HepG2 (cell line): ENCODE results near the gene TNFAIP6. TPM values are rescaled to one million over a fixed set of nuclear protein-coding genes. Genes with fewer than 3 reads are reported as not detected.
A peak's percentile ranks its signal among the peaks of the same experiment; 100 is the strongest.

ENCODE experiments used
- ATAC-seq: fragments of 200-7000 bp; cut with Tn5 transposase; 3 replicates; pipeline ENCODE4 v1.9.1; 2020; ENCODE audit warnings: mild to moderate bottlenecking, moderate library complexity
- BruUV-seq: library from RNA; stranded (reverse); fragments of 400-500 nt; replicated peaks from 2 replicates; lab custom pipeline; 2021; lab: Mats Ljungman, UMichigan
- CTCF ChIA-PET: fragments of 300-600 bp; formaldehyde crosslinking; extraction: SDS; loops from one replicate; lab custom pipeline; 2021; ENCODE audit warnings: low total read pairs, inconsistent platforms, low intra/inter-chr PET ratio; lab: Yijun Ruan, JAX
- POLR2A ChIA-PET: fragments of 350-600 bp; sonication (Branson Sonifier 250); formaldehyde crosslinking; loops from one replicate; lab custom pipeline; 2020; ENCODE audit warnings: antibody characterized with exemption, inconsistent platforms; lab: Yijun Ruan, JAX
- DNase-seq: peaks from one replicate; pipeline ENCODE4 v3.0.0-alpha.2; 2015; ENCODE audit warnings: low spot score
- FAIRE-seq: peaks from 3 replicates; lab custom pipeline; 2011; peaks lifted over from hg19 to GRCh38; lab: Jason Lieb, UNC
- H2AFZ ChIP-seq: one replicate; pipeline ENCODE4 v1.6.1; 2011; ENCODE audit warnings: low read length, inconsistent platforms
- H3K27ac ChIP-seq: fragments of 300-600 bp; 3 replicates; pipeline ENCODE4 v1.8.0; 2011; ENCODE audit warnings: mixed run types, mild to moderate bottlenecking, mixed read lengths, low read length, inconsistent platforms; ENCODE audit not compliant: insufficient read depth; ENCODE audit errors: extremely low read length
- H3K27me3 ChIP-seq, 2 experiments: fragments of 200-600 bp in 1 of 2; 2 replicates in 1 of 2; 3 replicates in 1 of 2; pipeline versions ENCODE4 v1.6.0 to v1.8.0; 2011; ENCODE audit warnings: low read length in 2 of 2, mild to moderate bottlenecking in 2 of 2, moderate library complexity in 2 of 2, inconsistent platforms in 1 of 2; ENCODE audit not compliant: insufficient read depth in 2 of 2, control insufficient read depth in 1 of 2
- H3K36me3 ChIP-seq, 2 experiments: fragments of 200-600 bp in 1 of 2; replicated peaks in 1 of 2; 2 replicates in 1 of 2; 3 replicates in 1 of 2; pipeline versions ENCODE4 v1.5.1 to v1.8.0; 2011; ENCODE audit warnings: low read length in 2 of 2, inconsistent platforms in 1 of 2; ENCODE audit not compliant: insufficient read depth in 2 of 2, control insufficient read depth in 1 of 2
- H3K4me1 ChIP-seq: 2 replicates; pipeline ENCODE4 v1.5.1; 2012; ENCODE audit warnings: low read length, inconsistent platforms; ENCODE audit not compliant: insufficient read depth
- H3K4me2 ChIP-seq: 2 replicates; pipeline ENCODE4 v1.6.0; 2011; ENCODE audit warnings: low read depth, low read length, inconsistent platforms
- H3K4me3 ChIP-seq, 3 experiments: fragments of 200-600 bp in 1 of 3; sonication (generic), shearing (Covaris generic) in 1 of 3; replicated peaks in 1 of 3; 2 replicates each; pipeline ENCODE4 v1.5.1; 2011 to 2016; ENCODE audit warnings: low read length in 3 of 3, inconsistent platforms in 2 of 3, low read depth in 2 of 3, mild to moderate bottlenecking in 2 of 3, control low read depth in 1 of 3, mixed read lengths in 1 of 3; ENCODE audit not compliant: insufficient read depth in 1 of 3
- H3K79me2 ChIP-seq: one replicate; pipeline ENCODE4 v1.6.1; 2011; ENCODE audit warnings: low read length, inconsistent platforms; ENCODE audit not compliant: insufficient read depth
- H3K9ac ChIP-seq: 2 replicates; pipeline ENCODE4 v1.6.0; 2011; ENCODE audit warnings: mild to moderate bottlenecking, low read depth, low read length, inconsistent platforms; ENCODE audit not compliant: insufficient read depth
- H3K9me3 ChIP-seq: 2 replicates; pipeline ENCODE4 v1.5.1; 2012; ENCODE audit warnings: mild to moderate bottlenecking, low read length
- H4K20me1 ChIP-seq: 2 replicates; pipeline ENCODE4 v1.6.0; 2011; ENCODE audit warnings: inconsistent platforms, mild to moderate bottlenecking, low read length, moderate library complexity; ENCODE audit not compliant: insufficient read depth
- CEBPB ChIP-seq: IDR thresholded peaks from 2 replicates; pipeline ENCODE4 v1.6.1; 2011; ENCODE audit warnings: low read depth, low read length, improper control_type of control experiment, borderline replicate concordance
- FOXA3 ChIP-seq: IDR thresholded peaks from 2 replicates; pipeline ENCODE4 v1.6.1; 2016; ENCODE audit warnings: missing genetic modification reagents, missing compliant biosample characterization
- GFI1 ChIP-seq: sonication (generic); formaldehyde crosslinking; IDR thresholded peaks from 2 replicates; pipeline ENCODE4 v1.5.0; 2020; ENCODE audit warnings: missing genetic modification reagents, mild to moderate bottlenecking, borderline replicate concordance
- KLF15 ChIP-seq: sonication (generic); formaldehyde crosslinking; IDR thresholded peaks from 2 replicates; pipeline ENCODE4 v1.8.1; 2023; ENCODE audit warnings: borderline replicate concordance, mild to moderate bottlenecking, inconsistent platforms, missing genetic modification reagents, mixed read lengths
- SMAD9 ChIP-seq: sonication (generic); formaldehyde crosslinking; IDR thresholded peaks from 2 replicates; pipeline ENCODE4 v1.5.1; 2020; ENCODE audit warnings: mild to moderate bottlenecking, missing genetic modification reagents
- ZNF235 ChIP-seq: sonication (generic); formaldehyde crosslinking; IDR thresholded peaks from 2 replicates; pipeline ENCODE4 v1.8.1; 2023; ENCODE audit warnings: mild to moderate bottlenecking, missing genetic modification reagents, borderline replicate concordance
- ZNF274 ChIP-seq: sonication (generic); formaldehyde crosslinking; IDR thresholded peaks from 2 replicates; pipeline ENCODE4 v1.5.1; 2020; ENCODE audit warnings: mild to moderate bottlenecking, missing genetic modification reagents
- ZNF343 ChIP-seq: sonication (generic); formaldehyde crosslinking; IDR thresholded peaks from 2 replicates; pipeline ENCODE4 v1.4.0; 2020; ENCODE audit warnings: mild to moderate bottlenecking, missing genetic modification reagents
- WGBS: methylation state at CpG from one replicate; pipeline ENCODE4 v1.1.6; 2017; ENCODE audit warnings: low lambda C conversion rate; 5-methylcytosine and 5-hydroxymethylcytosine counted together
- in situ Hi-C: cut with HindIII; loops from 2 replicates; pipeline ENCODE4 v1.10.0; 2017; ENCODE audit warnings: low pct_unique_long_range_greater_than_20kb; ENCODE audit not compliant: extremely low pct_ligation_motif_present
- intact Hi-C: fragments of 100-400 bp; cut with micrococcal nuclease; formaldehyde crosslinking; loops from one replicate; pipeline ENCODE4 v1.10.0; 2022; ENCODE audit not compliant: unreplicated experiment
- polyA plus RNA-seq, 8 experiments: library from polyadenylated mRNA; depleted of rRNA in 3 of 8; stranded (reverse) in 7 of 8; unstranded in 1 of 8; fragments of >200 nt; fragmentation: Illumina TruSeq in 4 of 8; extraction: Trizol in 4 of 8; gene quantifications; 2 replicates each; pipeline versions ENCODE4 v1.2.1 to v1.2.3, GENCODE V29; 2011 to 2016; ENCODE audit warnings: low read depth in 4 of 8, missing spikeins in 1 of 8, mixed read lengths in 1 of 8; ENCODE audit not compliant: insufficient read depth in 1 of 8
- total RNA-seq, 5 experiments: library from RNA; depleted of rRNA; stranded (reverse); fragments of >200 nt; fragmentation: Illumina TruSeq; extraction: Trizol; gene quantifications; 2 replicates each; pipeline ENCODE4 v1.2.3, GENCODE V29; 2016; ENCODE audit warnings: low read depth in 1 of 5
- TF ChIP-seq, protein P1 (sequence below): sonication (generic); formaldehyde crosslinking; IDR thresholded peaks from 2 replicates; pipeline ENCODE4 v1.4.0; 2020; ENCODE audit warnings: mild to moderate bottlenecking, missing genetic modification reagents, borderline replicate concordance
- TF ChIP-seq, protein P2 (sequence below), 2 experiments: fragments of 450-650 bp in 1 of 2; sonication (generic) in 1 of 2; formaldehyde crosslinking; IDR thresholded peaks; 2 replicates each; pipeline versions ENCODE4 v1.5.0 to v1.8.0; 2020 to 2022; ENCODE audit warnings: mild to moderate bottlenecking in 1 of 2, missing genetic modification reagents in 1 of 2
- TF ChIP-seq, protein P3 (sequence below): IDR thresholded peaks from 2 replicates; pipeline ENCODE4 v1.6.1; 2016; ENCODE audit warnings: missing compliant biosample characterization, missing genetic modification reagents, borderline replicate concordance

TNFAIP6 gene
- total and polyA plus RNA-seq, 2 of the 13 experiments (the other 11 are each of a cell fraction or from before 2014, with no cell fraction given) = not detected

DNA sequence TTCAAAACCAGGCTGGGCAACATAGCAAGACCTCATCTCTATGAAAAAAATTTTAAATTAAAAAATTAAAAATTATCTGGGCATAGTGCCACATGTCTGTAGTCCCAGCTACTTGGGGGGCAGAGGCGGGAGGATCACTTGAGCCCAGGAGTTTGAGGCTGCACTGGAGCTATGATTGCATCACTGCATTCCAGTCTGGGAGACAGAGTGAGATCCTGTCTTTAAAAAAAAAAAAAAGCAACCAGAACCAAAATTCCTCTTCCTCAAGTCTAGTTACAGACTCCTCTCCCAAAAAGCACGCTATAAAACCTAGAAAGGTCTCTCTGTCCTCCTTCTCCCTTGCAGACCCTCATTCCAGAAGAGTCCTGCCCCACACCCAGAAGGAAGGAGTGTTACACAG lies 23.9 kb downstream of the TNFAIP6 start:
- intact Hi-C loops (no loop called here), in situ Hi-C loops (no loop called here)
- H3K27me3 ChIP-seq = peaks cover 0 to 5% of the 10 kb centered on the region in 2 experiments; a peak in 1 of 5 replicates
- no peaks in the 10 kb centered on the region for H3K36me3 ChIP-seq
- no peaks in the 10 kb centered on the region for H3K9me3 ChIP-seq
- no peak overlapping the region for H3K4me2 ChIP-seq
- WGBS = 15% methylated on average over 2 of the region's 2 CpGs
- CTCF ChIA-PET = no interaction called here
- no peak for TF ChIP-seq ZNF274 (CRISPR knock-in tag)
- no peak for TF ChIP-seq KLF15 (CRISPR knock-in tag)
- peak; percentile 51; the same call in 1 of the 2 replicates for TF ChIP-seq CEBPB
- TF ChIP-seq ZNF343 (CRISPR knock-in tag) = no peak
- no peak for TF ChIP-seq FOXA3 (CRISPR knock-in tag)
- TF ChIP-seq, all 625 proteins: peak for 1
- no peaks in the 10 kb centered on the region for H3K79me2 ChIP-seq
- POLR2A ChIA-PET = no interaction called here
- BruUV-seq = no TSS peak
- DNase-seq (no peak), ATAC-seq (no peak), FAIRE-seq (no peak)
- H3K9ac ChIP-seq = no peak overlapping the region
- H2AFZ ChIP-seq = no peak overlapping the region
- no peaks in the 10 kb centered on the region for H4K20me1 ChIP-seq
- no peak overlapping the region for H3K27ac ChIP-seq
- no peaks in the 10 kb centered on the region for H3K4me1 ChIP-seq
- no peak overlapping the region for H3K4me3 ChIP-seq

DNA sequence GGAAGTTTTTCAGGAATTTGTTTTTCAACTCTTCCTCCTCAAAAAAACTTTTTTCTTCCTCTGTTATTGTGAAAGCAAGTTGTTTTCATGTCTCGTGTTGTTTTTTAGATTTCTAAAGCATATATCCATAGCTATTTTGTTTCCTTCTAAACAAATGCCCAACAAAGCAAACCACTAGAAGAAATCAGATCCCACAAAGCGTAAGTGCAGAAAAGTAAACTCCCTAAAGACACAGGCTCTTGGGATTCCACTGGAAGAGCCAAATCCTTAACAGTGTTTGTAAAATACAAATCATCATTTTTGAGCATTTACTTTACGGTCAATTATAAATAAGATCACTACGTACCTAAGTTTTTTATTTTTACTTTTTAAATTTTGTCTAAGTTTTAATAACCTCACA lies 30.6 kb downstream of the TNFAIP6 start:
- no peaks in the 10 kb centered on the region for H3K4me1 ChIP-seq
- H4K20me1 ChIP-seq = no peaks in the 10 kb centered on the region
- POLR2A ChIA-PET = no interaction called here
- intact Hi-C loops (no loop called here), in situ Hi-C loops (no loop called here)
- H3K9me3 ChIP-seq = no peaks in the 10 kb centered on the region
- WGBS = 61% methylated on average over 4 of the region's 4 CpGs
- no peak for FAIRE-seq
- H3K36me3 ChIP-seq = no peaks in the 10 kb centered on the region
- H3K27me3 ChIP-seq = peaks cover 2 to 13% of the 10 kb centered on the region in 2 experiments; a peak in 2 of 5 replicates
- no peak overlapping the region for H3K9ac ChIP-seq
- no peak overlapping the region for H3K4me3 ChIP-seq
- TF ChIP-seq, protein P1, sequence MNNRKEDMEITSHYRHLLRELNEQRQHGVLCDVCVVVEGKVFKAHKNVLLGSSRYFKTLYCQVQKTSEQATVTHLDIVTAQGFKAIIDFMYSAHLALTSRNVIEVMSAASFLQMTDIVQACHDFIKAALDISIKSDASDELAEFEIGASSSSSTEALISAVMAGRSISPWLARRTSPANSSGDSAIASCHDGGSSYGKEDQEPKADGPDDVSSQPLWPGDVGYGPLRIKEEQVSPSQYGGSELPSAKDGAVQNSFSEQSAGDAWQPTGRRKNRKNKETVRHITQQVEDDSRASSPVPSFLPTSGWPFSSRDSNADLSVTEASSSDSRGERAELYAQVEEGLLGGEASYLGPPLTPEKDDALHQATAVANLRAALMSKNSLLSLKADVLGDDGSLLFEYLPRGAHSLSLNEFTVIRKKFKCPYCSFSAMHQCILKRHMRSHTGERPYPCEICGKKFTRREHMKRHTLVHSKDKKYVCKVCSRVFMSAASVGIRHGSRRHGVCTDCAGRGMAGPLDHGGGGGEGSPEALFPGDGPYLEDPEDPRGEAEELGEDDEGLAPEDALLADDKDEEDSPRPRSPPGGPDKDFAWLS (CRISPR knock-in tag) = no peak
- TF ChIP-seq GFI1 (CRISPR knock-in tag) (no peak), ZNF235 (CRISPR knock-in tag) (no peak), SMAD9 (no peak)
- TF ChIP-seq, protein P2, sequence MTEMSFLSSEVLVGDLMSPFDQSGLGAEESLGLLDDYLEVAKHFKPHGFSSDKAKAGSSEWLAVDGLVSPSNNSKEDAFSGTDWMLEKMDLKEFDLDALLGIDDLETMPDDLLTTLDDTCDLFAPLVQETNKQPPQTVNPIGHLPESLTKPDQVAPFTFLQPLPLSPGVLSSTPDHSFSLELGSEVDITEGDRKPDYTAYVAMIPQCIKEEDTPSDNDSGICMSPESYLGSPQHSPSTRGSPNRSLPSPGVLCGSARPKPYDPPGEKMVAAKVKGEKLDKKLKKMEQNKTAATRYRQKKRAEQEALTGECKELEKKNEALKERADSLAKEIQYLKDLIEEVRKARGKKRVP (CRISPR knock-in tag; IDR thresholded peaks at IDR 0.05) = no peak
- TF ChIP-seq, protein P3, sequence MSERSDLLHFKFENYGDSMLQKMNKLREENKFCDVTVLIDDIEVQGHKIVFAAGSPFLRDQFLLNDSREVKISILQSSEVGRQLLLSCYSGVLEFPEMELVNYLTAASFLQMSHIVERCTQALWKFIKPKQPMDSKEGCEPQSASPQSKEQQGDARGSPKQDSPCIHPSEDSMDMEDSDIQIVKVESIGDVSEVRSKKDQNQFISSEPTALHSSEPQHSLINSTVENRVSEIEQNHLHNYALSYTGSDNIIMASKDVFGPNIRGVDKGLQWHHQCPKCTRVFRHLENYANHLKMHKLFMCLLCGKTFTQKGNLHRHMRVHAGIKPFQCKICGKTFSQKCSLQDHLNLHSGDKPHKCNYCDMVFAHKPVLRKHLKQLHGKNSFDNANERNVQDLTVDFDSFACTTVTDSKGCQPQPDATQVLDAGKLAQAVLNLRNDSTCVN (CRISPR knock-in tag) = no peak
- TF ChIP-seq, all 625 proteins: peak for 0
- no peak overlapping the region for H3K27ac ChIP-seq
- CTCF ChIA-PET = no interaction called here
- no peak overlapping the region for H3K4me2 ChIP-seq
- DNase-seq = no peak
- no peak for ATAC-seq
- BruUV-seq = no TSS peak
- no peaks in the 10 kb centered on the region for H3K79me2 ChIP-seq
- H2AFZ ChIP-seq = no peak overlapping the region
